ENCODE results near the gene SMAD7.

- TF ChIP-seq CTCF (IDR thresholded peaks at IDR 0.05) (no peak), POLR2AphosphoS5 (IDR thresholded peaks at IDR 0.05) (no peak), POLR2A (IDR thresholded peaks at IDR 0.05) (no peak), EP300 (IDR thresholded peaks at IDR 0.05) (no peak)
Measured at GRCh38 chr18:48905513-48905912, 45.3 kb downstream of the SMAD7 start.
